Measurements from ENCODE around the gene RIT1. TPM values are rescaled to one million over a fixed set of nuclear protein-coding genes. Genes with fewer than 3 reads are reported as not detected.

RIT1 gene
- total RNA-seq, 1 experiment from 2014 or later = 26.4 TPM

DNA sequence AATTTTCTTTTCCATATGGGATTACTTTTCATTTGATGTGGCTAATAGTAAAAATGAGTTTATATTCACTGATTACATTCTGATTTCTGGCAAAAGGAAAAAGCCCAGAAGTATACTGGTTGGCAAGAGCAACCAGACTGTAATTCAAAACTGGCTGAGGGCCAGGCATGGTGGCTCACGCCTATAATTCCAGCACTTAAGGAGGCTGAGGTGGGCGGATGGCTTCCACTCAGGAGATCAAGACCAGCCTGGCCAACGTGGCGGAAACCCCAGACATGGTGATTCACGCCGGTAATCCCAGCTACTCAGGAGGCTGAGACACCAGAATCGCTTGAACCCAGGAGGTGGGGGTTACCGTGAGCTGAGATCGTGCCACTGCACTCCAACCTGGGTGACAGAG lies 37.3 kb downstream of the RIT1 start:
- Histone ChIP-seq H3K23me2 (ENCODE audit: insufficient read length, low read depth, low read length, poor library complexity, severe bottlenecking) (no peaks in the 10 kb centered on the region), H3T11ph (ENCODE audit: low read length) (no peak overlapping the region), H3K23ac (ENCODE audit: insufficient read length, low read depth, low read length) (no peak overlapping the region), H4K20me1 (ENCODE audit: control insufficient read depth, insufficient read depth, insufficient read length) (no peaks in the 10 kb centered on the region), H3K14ac (ENCODE audit: insufficient read depth, low read length) (no peak overlapping the region), H3K27me3 (ENCODE audit: insufficient read depth, low read length) (no peaks in the 10 kb centered on the region), H2BK12ac (ENCODE audit: insufficient read length, low read depth, low read length) (no peak overlapping the region), H2BK20ac (ENCODE audit: low read depth, low read length, poor library complexity, severe bottlenecking) (no peak overlapping the region), H3K79me2 (ENCODE audit: insufficient read depth, low read length) (no peaks in the 10 kb centered on the region), H2AK5ac (ENCODE audit: insufficient read length, low read length) (no peak overlapping the region), H3K4me1 (ENCODE audit: insufficient read depth, low read length) (no peaks in the 10 kb centered on the region), H4K5ac (ENCODE audit: insufficient read length, low read depth, low read length) (no peak overlapping the region), H2BK5ac (ENCODE audit: insufficient read length, low read length) (no peak overlapping the region), H4K8ac (replicated peaks; ENCODE audit: insufficient read length, low read depth, low read length) (no peak overlapping the region), H3K79me1 (ENCODE audit: insufficient read depth, low read depth, low read length, poor library complexity, severe bottlenecking) (no peaks in the 10 kb centered on the region), H2AFZ (ENCODE audit: low read length) (no peak overlapping the region), H3K18ac (ENCODE audit: insufficient read length, low read depth, low read length) (no peak overlapping the region), H3K27ac (ENCODE audit: insufficient read length, low read depth, low read length) (no peak overlapping the region), H3K4ac (ENCODE audit: low read depth, low read length) (no peak overlapping the region), H2BK15ac (ENCODE audit: low read depth, low read length) (no peak overlapping the region), H4K91ac (ENCODE audit: insufficient read length, low read depth, low read length) (no peak overlapping the region), H3K4me2 (ENCODE audit: insufficient read depth, insufficient read length, low read length) (no peak overlapping the region), H3K56ac (ENCODE audit: insufficient read length, low read depth, low read length) (no peak overlapping the region), H2BK120ac (ENCODE audit: low read depth, low read length, poor library complexity, severe bottlenecking) (no peak overlapping the region), H3K9me3 (ENCODE audit: control insufficient read depth, low read depth, low read length) (no peaks in the 10 kb centered on the region), H3K9ac (ENCODE audit: extremely low read depth, insufficient read length, low read length) (no peak overlapping the region)
- Mint-ChIP-seq H3K27me3 (ENCODE audit: low read depth) (peaks cover 5% of the 10 kb centered on the region), H3K4me3 (no peak overlapping the region), H3K9me3 (no peaks in the 10 kb centered on the region), H3K27ac (no peak overlapping the region), H3K4me1 (no peaks in the 10 kb centered on the region), H3K36me3 (ENCODE audit: insufficient read depth in 1 of 3, low read depth in 3 of 3) (no peaks in the 10 kb centered on the region)
- TF ChIP-seq, protein P1, sequence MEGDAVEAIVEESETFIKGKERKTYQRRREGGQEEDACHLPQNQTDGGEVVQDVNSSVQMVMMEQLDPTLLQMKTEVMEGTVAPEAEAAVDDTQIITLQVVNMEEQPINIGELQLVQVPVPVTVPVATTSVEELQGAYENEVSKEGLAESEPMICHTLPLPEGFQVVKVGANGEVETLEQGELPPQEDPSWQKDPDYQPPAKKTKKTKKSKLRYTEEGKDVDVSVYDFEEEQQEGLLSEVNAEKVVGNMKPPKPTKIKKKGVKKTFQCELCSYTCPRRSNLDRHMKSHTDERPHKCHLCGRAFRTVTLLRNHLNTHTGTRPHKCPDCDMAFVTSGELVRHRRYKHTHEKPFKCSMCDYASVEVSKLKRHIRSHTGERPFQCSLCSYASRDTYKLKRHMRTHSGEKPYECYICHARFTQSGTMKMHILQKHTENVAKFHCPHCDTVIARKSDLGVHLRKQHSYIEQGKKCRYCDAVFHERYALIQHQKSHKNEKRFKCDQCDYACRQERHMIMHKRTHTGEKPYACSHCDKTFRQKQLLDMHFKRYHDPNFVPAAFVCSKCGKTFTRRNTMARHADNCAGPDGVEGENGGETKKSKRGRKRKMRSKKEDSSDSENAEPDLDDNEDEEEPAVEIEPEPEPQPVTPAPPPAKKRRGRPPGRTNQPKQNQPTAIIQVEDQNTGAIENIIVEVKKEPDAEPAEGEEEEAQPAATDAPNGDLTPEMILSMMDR (conservative IDR thresholded peaks at IDR 0.05) = no peak
- DNase-seq = no peak
- WGBS (ENCODE audit: extremely low coverage, insufficient read length, low lambda C conversion rate) = no CpG with 5 or more reads among the region's 9 CpGs
